ENCODE measurements around the gene COL8A1. TPM values are rescaled to one million over a fixed set of nuclear protein-coding genes. Genes with fewer than 3 reads are reported as not detected.

The COL8A1 gene
- polyA plus RNA-seq, 3 donors = not detected

- H3K27ac Mint-ChIP-seq = no peak overlapping the region
- no peaks in the 10 kb centered on the region for H4K20me1 ChIP-seq (ENCODE audit: insufficient read depth, low read length)
- H3K4me1 ChIP-seq (ENCODE audit: control insufficient read depth in 1 of 2, insufficient read depth in 2 of 2, low read length in 2 of 2) = no peaks in the 10 kb centered on the region
- H2AFZ ChIP-seq (ENCODE audit: insufficient read depth, low read depth, low read length, poor library complexity, severe bottlenecking) = no peak overlapping the region
- no peaks in the 10 kb centered on the region for H3K36me3 ChIP-seq (replicated peaks in 1 of 2; ENCODE audit: control insufficient read depth in 1 of 2, insufficient read depth in 2 of 2, low read length in 2 of 2)
- H3K27me3 Mint-ChIP-seq (ENCODE audit: low read depth in 3 of 3) = peaks cover 38 to 52% (median 39%) of the 10 kb centered on the region in 3 donors
- WGBS (ENCODE audit: insufficient coverage) = no CpG with 5 or more reads among the region's 1 CpG
- no peak overlapping the region for H3K4me2 ChIP-seq (replicated peaks; ENCODE audit: extremely low read depth, low read length, poor library complexity, severe bottlenecking)
- no peak for TF ChIP-seq CTCF (IDR thresholded peaks at IDR 0.05)
- peaks cover 0 to 3% of the 10 kb centered on the region in 2 donors for H3K36me3 Mint-ChIP-seq
- DNase-seq = no peak
- peaks cover 45 to 51% of the 10 kb centered on the region in 2 donors for H3K27me3 ChIP-seq (ENCODE audit: control insufficient read depth in 2 of 2, insufficient read depth in 2 of 2, low read length in 2 of 2)
- H3K4me3 ChIP-seq (replicated peaks in 1 of 3; ENCODE audit: low read depth in 2 of 3, low read length in 3 of 3) = no peak overlapping the region
- intact Hi-C loops (cut with micrococcal nuclease) = no loop called here
- H3K27ac ChIP-seq (ENCODE audit: low read depth in 1 of 2, low read length in 2 of 2) = no peak overlapping the region
- peaks cover 0 to 11% of the 10 kb centered on the region in 2 donors for H3K9me3 ChIP-seq (replicated peaks in 1 of 2; ENCODE audit: control insufficient read depth in 1 of 2, insufficient read depth in 1 of 2, low read length in 2 of 2)
- H3K9me3 Mint-ChIP-seq = peaks cover 0 to 9% (median 6%) of the 10 kb centered on the region in 7 donors
- H3K9ac ChIP-seq (ENCODE audit: insufficient read depth, low read length, poor library complexity, severe bottlenecking) = no peak overlapping the region
- H3K79me2 ChIP-seq (ENCODE audit: insufficient read depth, low read length) = no peaks in the 10 kb centered on the region
- H3K4me3 Mint-ChIP-seq = no peak overlapping the region
- peaks cover 6% of the 10 kb centered on the region for H3K4me1 Mint-ChIP-seq
Measured at GRCh38 chr3:99639579-99639978, 1.2 kb downstream of the COL8A1 start.

GRCh38 chr3:99640214-99640851, 1.9 kb downstream of the COL8A1 start:
- Histone ChIP-seq H3K4me3 (replicated peaks in 1 of 3; ENCODE audit: low read depth in 2 of 3, low read length in 3 of 3) (no peak overlapping the region), H3K4me2 (replicated peaks; ENCODE audit: extremely low read depth, low read length, poor library complexity, severe bottlenecking) (no peak overlapping the region), H3K79me2 (ENCODE audit: insufficient read depth, low read length) (no peaks in the 10 kb centered on the region), H3K36me3 (replicated peaks in 1 of 2; ENCODE audit: control insufficient read depth in 1 of 2, insufficient read depth in 2 of 2, low read length in 2 of 2) (no peaks in the 10 kb centered on the region), H3K27ac (ENCODE audit: low read depth in 1 of 2, low read length in 2 of 2) (no peak overlapping the region), H3K9ac (ENCODE audit: insufficient read depth, low read length, poor library complexity, severe bottlenecking) (no peak overlapping the region), H3K27me3 (ENCODE audit: control insufficient read depth in 2 of 2, insufficient read depth in 2 of 2, low read length in 2 of 2) (peaks cover 40 to 48% of the 10 kb centered on the region in 2 donors), H3K9me3 (replicated peaks in 1 of 2; ENCODE audit: control insufficient read depth in 1 of 2, insufficient read depth in 1 of 2, low read length in 2 of 2) (peaks cover 0 to 11% of the 10 kb centered on the region in 2 donors), H3K4me1 (ENCODE audit: control insufficient read depth in 1 of 2, insufficient read depth in 2 of 2, low read length in 2 of 2) (no peaks in the 10 kb centered on the region), H4K20me1 (ENCODE audit: insufficient read depth, low read length) (no peaks in the 10 kb centered on the region), H2AFZ (ENCODE audit: insufficient read depth, low read depth, low read length, poor library complexity, severe bottlenecking) (no peak overlapping the region)
- H3K4me3 Mint-ChIP-seq = no peak overlapping the region
- peaks cover 0 to 9% (median 6%) of the 10 kb centered on the region in 7 donors for H3K9me3 Mint-ChIP-seq
- H3K36me3 Mint-ChIP-seq = peaks cover 0 to 3% of the 10 kb centered on the region in 2 donors
- peaks cover 6% of the 10 kb centered on the region for H3K4me1 Mint-ChIP-seq
- intact Hi-C loops (cut with micrococcal nuclease) = no loop called here
- WGBS (ENCODE audit: insufficient coverage) = 97% methylated on average over 3 of the region's 6 CpGs
- H3K27ac Mint-ChIP-seq = no peak overlapping the region
- no peak for TF ChIP-seq CTCF (IDR thresholded peaks at IDR 0.05)
- H3K27me3 Mint-ChIP-seq (ENCODE audit: low read depth in 3 of 3) = peaks cover 35 to 46% (median 39%) of the 10 kb centered on the region in 3 donors
- no peak for DNase-seq
